ENCODE measurements around the gene ERAS.

DNA sequence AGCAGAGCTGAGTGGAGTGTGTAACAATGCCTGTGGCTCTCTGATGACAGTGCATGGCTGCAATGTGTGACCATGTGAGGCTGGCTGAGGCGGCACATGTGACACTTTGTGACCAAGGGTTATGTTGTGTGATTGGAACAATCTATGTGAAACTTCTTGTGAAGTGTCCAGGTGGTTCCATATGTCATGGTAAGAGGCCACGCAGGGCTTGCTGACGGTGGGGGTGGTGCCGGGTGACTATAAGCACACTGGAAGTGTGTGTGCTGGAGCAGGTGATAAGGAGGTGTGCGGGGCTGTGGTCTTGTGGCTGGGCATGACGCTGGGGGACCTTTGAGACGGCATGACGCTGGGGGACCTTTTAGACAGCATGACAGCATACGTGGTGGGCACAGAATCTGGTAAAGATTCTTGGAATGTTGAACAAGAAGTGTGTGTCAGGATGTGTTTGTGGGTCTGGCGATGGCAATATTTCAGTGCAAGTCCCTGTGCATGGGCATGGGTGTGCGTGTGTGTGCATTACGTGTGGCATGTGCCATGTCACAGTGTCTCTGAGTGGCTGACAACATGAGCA is 31.9 kb upstream of the ERAS start:
- TF ChIP-seq POLR2AphosphoS5 (IDR thresholded peaks at IDR 0.05; ENCODE audit: low read depth, low read length) (no peak), TAF1 (IDR thresholded peaks at IDR 0.05; ENCODE audit: borderline replicate concordance, low read depth, low read length) (no peak), POLR2A (IDR thresholded peaks at IDR 0.05; ENCODE audit: low read depth, low read length) (no peak)
